DMS53 treated with DMSO at 0.1 percent for 48 hours (cell line): ENCODE results near the gene MXD1.

Source experiments
- DNase-seq: peaks from one replicate; lab custom pipeline; 2025; ENCODE audit not compliant: unreplicated experiment; lab: John Stamatoyannopoulos, UW

MXD1 gene

DNA sequence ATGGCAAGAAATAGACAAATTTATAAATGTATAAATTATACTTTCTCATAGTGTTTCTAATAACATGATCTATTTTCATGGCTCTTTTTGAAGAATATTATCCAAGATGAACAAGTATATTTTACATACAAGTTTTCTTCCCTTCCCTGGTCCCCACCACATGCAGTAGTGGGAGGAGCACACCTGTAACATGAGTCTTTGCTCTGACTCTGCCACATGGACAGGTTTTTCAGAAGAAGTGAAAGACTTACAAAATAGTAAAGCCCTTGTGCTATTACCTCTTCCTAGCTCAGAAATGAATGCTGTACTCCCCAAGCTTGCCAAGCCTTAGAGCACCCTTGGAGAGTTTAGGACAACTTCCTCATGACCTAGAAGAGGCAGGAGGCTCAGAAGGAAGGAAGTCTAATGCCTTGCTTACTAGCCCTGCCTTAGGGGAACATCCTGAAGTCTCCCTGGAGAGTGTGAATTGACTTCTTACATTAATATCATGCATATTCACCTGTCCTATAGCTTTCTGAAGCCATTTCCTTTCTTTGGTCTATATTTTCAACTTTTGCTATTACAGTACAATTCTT, 18.4 kb downstream of the MXD1 start:
- no peak for DNase-seq

- DNase-seq, result peak; percentile 17
Measured at GRCh38 chr2:69933839-69934613, 19.1 kb downstream of the MXD1 start.

- no peak for DNase-seq
Measured at GRCh38 chr2:69934614-69934908, 19.7 kb downstream of the MXD1 start.

GRCh38 chr2:69935011-69935410, 20.1 kb downstream of the MXD1 start:
- DNase-seq, result no peak

DNA sequence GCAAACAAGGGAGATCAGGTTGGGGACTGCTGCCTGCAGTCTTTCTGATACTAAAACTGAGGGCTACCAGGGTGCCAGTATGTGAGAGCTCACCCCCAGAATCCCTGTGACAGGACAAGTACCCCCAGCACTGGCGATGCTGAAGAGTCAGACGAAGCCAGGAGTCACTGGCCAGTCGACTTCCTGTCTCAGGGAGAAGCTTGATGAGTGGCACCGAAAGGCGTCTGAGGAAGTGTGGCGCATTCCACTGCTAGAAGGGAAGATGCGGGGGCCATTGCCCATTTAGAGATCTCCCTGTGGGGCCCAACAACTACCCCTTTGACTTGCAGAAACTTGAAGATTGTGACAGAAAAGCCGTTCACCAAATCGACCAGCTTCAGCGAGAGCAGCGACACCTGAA, 22.0 kb downstream of the MXD1 start:
- no peak for DNase-seq

DNA sequence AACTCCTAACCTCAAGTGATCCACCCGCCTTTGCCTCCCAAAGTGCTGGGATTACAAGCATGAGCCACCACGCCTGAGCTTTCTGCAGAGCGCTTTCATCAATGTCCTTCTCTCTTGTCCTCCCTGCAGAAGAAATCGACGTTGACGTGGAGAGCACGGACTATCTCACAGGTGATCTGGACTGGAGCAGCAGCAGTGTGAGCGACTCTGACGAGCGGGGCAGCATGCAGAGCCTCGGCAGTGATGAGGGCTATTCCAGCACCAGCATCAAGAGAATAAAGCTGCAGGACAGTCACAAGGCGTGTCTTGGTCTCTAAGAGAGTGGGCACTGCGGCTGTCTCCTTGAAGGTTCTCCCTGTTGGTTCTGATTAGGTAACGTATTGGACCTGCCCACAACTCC, 23.1 kb downstream of the MXD1 start:
- DNase-seq, result no peak

- no peak for DNase-seq
Measured at GRCh38 chr2:69939722-69940121, 24.8 kb downstream of the MXD1 start.

DNA sequence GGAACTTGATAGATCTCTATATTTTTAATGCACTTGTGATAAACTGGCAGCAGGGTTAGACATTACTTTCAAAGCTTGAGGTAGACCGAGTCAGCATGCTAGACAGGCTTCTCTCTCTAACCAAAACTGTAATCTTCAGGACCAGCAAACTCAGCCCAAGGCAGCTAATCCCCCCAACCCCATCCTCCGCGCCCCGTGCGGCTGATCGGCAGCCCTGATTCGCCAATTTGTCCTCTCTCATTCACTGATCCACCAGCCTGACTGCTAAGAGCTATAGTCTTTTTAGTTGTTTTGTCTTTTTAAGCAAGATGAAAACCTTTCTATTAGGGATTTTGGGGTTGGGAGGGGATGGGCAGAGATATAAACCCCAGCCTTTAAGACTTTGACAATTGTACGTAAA, 25.8 kb downstream of the MXD1 start:
- no peak for DNase-seq

DNA sequence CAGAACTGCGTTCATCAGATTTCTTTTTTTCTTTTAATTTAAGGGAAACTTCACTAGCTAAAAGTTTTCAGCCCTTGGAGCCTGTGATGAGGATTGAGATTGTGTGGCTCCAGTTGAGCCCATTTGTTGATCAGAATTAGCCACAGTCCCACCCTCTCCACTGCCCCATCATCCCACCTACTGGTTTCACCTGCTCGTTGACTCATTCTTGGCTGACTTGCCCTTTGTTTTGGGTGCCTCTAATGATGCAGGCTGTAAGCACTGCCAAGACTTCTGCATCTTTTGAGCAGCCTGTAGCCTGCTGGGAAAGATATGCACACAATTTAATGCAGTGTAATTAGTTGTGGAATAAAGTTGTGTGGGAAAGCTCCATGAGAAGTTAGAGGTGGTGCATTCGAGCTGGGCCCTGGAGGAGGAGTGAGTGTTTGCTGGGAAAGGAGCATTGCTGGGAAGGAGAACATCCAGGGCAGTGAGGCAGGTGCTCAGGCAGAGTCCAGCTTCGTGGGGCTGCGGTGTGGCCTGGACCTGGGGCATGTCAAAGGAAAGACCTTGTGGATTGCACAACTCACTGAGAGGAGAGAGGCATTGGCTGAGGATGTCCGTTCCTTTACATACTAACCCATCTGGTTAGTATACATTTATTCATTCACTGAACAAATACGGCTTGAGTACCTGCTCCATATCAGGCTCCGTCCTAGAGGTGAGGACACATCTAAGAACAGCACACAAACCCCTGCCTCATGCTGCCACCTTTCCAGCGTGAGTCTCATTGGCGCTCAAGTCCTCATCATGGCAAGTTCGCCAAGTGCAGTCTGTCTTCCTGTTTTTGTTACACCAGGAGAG, 28.3 kb downstream of the MXD1 start:
- no peak for DNase-seq

- DNase-seq, result no peak
Measured at GRCh38 chr2:69943843-69944525, 29.1 kb downstream of the MXD1 start.

- DNase-seq, result no peak
Measured at GRCh38 chr2:69944756-69945155, 29.8 kb downstream of the MXD1 start.

DNA sequence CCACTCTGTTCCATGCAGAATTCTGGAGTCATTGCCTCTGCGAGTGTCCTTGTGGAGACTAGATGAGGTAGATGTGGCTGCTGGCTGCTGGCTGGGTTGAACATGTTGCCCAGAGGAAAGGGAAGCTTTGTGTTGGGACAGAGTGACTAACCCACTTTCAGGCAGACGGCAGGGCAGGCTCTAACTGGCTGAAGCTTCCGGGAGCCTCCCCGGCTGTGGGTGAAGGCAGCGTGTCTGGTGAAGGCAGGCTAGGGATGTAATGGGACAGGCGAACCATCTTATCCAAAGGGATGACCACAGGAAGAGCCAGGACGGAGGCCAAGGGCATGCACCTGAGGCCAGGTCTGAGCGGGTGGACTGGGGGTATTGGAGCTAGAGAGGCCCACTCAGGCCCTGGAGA, 30.5 kb downstream of the MXD1 start:
- DNase-seq, result no peak

GRCh38 chr2:69945941-69946340, 31.0 kb downstream of the MXD1 start:
- DNase-seq, result no peak

- DNase-seq, result no peak
Measured at GRCh38 chr2:69946351-69947324, 31.7 kb downstream of the MXD1 start.

- no peak for DNase-seq
Measured at GRCh38 chr2:69947325-69947931, 32.5 kb downstream of the MXD1 start.

DNA sequence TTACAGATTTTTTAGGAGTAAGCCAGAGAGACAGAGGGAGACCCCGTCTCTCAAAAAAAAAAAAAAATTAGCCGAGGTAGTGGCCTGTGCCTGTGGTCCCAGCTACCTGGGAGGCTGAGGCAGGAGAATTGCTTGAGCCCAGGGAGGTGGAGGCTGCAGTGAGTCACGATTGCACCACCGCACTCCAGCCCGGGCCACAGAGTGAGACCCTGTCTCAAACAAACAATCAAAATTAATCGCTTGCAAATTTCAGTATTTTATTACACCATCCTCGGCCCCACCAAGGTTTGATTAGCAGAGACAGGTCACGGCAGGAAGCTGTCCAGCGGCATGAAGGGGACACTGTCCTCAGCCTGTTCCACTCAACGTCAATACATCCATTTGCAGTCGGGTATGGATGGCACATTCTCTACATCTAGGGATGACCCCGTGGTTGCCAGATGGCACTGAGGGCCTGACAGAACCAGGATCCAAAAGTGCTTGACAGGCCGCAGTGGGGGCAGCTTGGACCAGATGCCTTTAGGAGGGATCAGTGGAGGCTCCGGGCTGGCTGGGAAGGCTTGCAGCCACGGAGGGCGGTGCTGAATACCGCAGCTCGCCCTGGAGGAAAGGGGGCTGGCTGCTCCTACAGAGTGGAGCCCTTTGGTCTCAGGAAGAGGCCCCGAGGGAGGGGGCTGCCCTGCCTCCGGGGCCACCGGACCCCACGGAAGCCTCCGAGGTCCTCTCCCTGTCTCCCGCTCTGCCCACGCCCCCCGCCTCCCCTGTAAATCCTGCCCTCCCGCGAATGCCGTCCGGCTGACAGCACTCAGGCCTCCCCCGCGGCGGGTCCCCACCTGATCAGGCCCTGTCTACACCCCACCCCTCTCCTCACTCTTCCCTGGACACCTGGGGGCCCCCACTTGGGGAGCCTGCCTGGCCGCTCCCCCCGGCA, 33.4 kb downstream of the MXD1 start:
- no peak for DNase-seq

DNA sequence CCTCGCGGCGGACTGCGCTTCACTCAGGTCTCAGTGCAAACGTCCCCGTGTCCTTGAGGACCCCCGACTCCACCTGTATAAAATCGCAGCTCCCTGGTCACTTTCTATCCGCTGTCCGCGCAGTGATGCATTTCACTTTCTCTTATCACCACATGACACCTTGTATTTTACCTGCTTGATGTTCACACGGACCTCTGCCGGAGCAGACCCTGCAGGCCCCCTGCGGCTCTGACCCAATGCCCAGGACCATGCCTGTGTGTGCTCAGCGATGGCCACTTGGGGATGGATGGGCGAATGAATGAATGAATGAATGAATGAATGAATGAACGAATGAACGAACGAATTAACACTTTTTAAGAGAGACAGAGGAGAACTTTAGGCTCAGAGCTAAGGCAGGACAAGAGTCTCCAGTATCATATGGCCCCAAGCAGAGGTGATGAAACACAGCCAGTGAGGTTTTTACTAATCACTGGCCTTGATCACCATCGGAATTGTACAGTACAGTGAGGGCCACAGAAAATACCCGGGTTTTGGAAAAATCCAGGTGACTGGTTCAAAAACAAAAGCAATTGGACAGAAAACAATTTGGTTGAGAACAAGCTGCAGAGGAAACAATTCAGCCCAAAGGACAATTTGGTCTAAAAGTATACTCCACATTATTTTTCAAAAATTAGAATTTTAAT, 34.2 kb downstream of the MXD1 start:
- no peak for DNase-seq

- DNase-seq, result no peak
Measured at GRCh38 chr2:69950241-69950640, 35.3 kb downstream of the MXD1 start.
